ENCODE results near the gene RBM33.

GRCh38 chr7:155749578-155749977 lies 105.1 kb downstream of the RBM33 start:
- no peak for TF ChIP-seq CTCF (IDR thresholded peaks at IDR 0.05; ENCODE audit: low read length)
- no peak for TF ChIP-seq EZH2phosphoT487 (IDR thresholded peaks at IDR 0.05; ENCODE audit: low read length)
- TF ChIP-seq EZH2 (optimal IDR thresholded peaks at IDR 0.05; ENCODE audit: low read depth, low read length), result no peak
